ENCODE measurements around the gene CLTCL1. TPM values are rescaled to one million over a fixed set of nuclear protein-coding genes. Genes with fewer than 3 reads are reported as not detected.

Gene CLTCL1
- total and polyA plus RNA-seq, 9 of the 15 experiments (the other 6 are each of a cell fraction or from before 2014, with no cell fraction given), result 1.1 to 11.7 (median 5.0) TPM

- TF ChIP-seq TAF1 (IDR thresholded peaks at IDR 0.05; ENCODE audit: control insufficient read depth, extremely low read depth, insufficient read depth, low read length, severe bottlenecking), result no peak
- TF ChIP-seq PRMT5 (CRISPR knock-in tag; IDR thresholded peaks at IDR 0.05), result no peak
- TF ChIP-seq OTX1 (CRISPR knock-in tag; IDR thresholded peaks at IDR 0.05), result no peak
- TF ChIP-seq XRCC4 (IDR thresholded peaks at IDR 0.05; ENCODE audit: extremely low read depth, insufficient read depth, insufficient read length), result no peak
- no peak for TF ChIP-seq HNRNPH1 (optimal IDR thresholded peaks at IDR 0.05; ENCODE audit: low read depth, low read length)
- TF ChIP-seq VEZF1 (CRISPR knock-in tag; IDR thresholded peaks at IDR 0.05), result no peak
- no peak for TF ChIP-seq IRF2 (CRISPR knock-in tag; IDR thresholded peaks at IDR 0.05)
- no peak for TF ChIP-seq HDAC3 (IDR thresholded peaks at IDR 0.05; ENCODE audit: borderline replicate concordance, partially characterized antibody)
- TF ChIP-seq HEY1 (CRISPR knock-in tag; IDR thresholded peaks at IDR 0.05; ENCODE audit: borderline replicate concordance), result no peak
- TF ChIP-seq TSC22D4 (tag; IDR thresholded peaks at IDR 0.05), result no peak
- no peak for TF ChIP-seq ZNF395 (CRISPR knock-in tag; IDR thresholded peaks at IDR 0.05)
- TF ChIP-seq TCFL5 (CRISPR knock-in tag; conservative IDR thresholded peaks at IDR 0.05), result no peak
- no peak for TF ChIP-seq NCOA1 (IDR thresholded peaks at IDR 0.05; ENCODE audit: low read depth)
- no peak for TF ChIP-seq MAFK (IDR thresholded peaks at IDR 0.05; ENCODE audit: low read length)
- TF ChIP-seq NR0B1 (IDR thresholded peaks at IDR 0.05; ENCODE audit: partially characterized antibody), result no peak
Measured at GRCh38 chr22:19330865-19331418, 39.4 kb upstream of the CLTCL1 start (continued).
